IMR-90 (cell line): Measurements from ENCODE around the gene TERC. TPM values are rescaled to one million over a fixed set of nuclear protein-coding genes. Genes with fewer than 3 reads are reported as not detected.

Source experiments
- ATAC-seq: fragments of 200-7000 bp; cut with Tn5 transposase; 2 replicates; pipeline ENCODE4 v1.9.1; 2020; ENCODE audit warnings: low read depth, mild to moderate bottlenecking, moderate library complexity
- BruUV-seq: library from RNA; stranded (reverse); fragments of 400-500 nt; replicated peaks from 2 replicates; lab custom pipeline; 2021; lab: Mats Ljungman, UMichigan
- CTCF ChIA-PET: fragments of 300-600 bp; formaldehyde crosslinking; extraction: SDS; loops from one replicate; lab custom pipeline; 2021; ENCODE audit warnings: antibody characterized with exemption; lab: Yijun Ruan, JAX
- POLR2A ChIA-PET: fragments of 300-600 bp; sonication (Branson Sonifier 250); formaldehyde crosslinking; loops from one replicate; lab custom pipeline; 2022; ENCODE audit warnings: antibody characterized with exemption; ENCODE audit not compliant: unreplicated experiment; lab: Charles Lee
- DNase-seq: peaks from one replicate; pipeline ENCODE4 v3.0.0; 2013
- H2AFZ ChIP-seq: replicated peaks from 2 replicates; pipeline ENCODE3; 2013; ENCODE audit warnings: low read length, mild to moderate bottlenecking; ENCODE audit not compliant: poor library complexity
- H2AK5ac ChIP-seq: 2 replicates; pipeline ENCODE4 v1.6.1; 2013; ENCODE audit warnings: low read depth, low read length, inconsistent platforms
- H2AK9ac ChIP-seq: replicated peaks from 2 replicates; pipeline ENCODE3; 2013; ENCODE audit warnings: mild to moderate bottlenecking, low read depth, low read length, moderate library complexity; ENCODE audit not compliant: poor library complexity
- H2BK120ac ChIP-seq: 2 replicates; pipeline ENCODE4 v1.6.1; 2013; ENCODE audit warnings: low read depth, low read length, inconsistent platforms
- H2BK15ac ChIP-seq: 3 replicates; pipeline ENCODE4 v1.6.1; 2013; ENCODE audit warnings: low read depth, low read length, inconsistent platforms
- H2BK20ac ChIP-seq: 2 replicates; pipeline ENCODE4 v1.6.1; 2013; ENCODE audit warnings: low read depth, mild to moderate bottlenecking, inconsistent platforms, low read length, moderate library complexity
- H2BK5ac ChIP-seq: 2 replicates; pipeline ENCODE4 v1.6.1; 2013; ENCODE audit warnings: mild to moderate bottlenecking, low read depth, low read length, inconsistent platforms; ENCODE audit not compliant: poor library complexity, severe bottlenecking
- H3K14ac ChIP-seq: replicated peaks from 2 replicates; pipeline ENCODE4 v1.6.1; 2013; ENCODE audit warnings: low read depth, low read length, inconsistent platforms
- H3K18ac ChIP-seq: 2 replicates; pipeline ENCODE4 v1.6.1; 2013; ENCODE audit warnings: low read depth, low read length, control low read depth
- H3K23ac ChIP-seq: 2 replicates; pipeline ENCODE4 v1.6.1; 2013; ENCODE audit warnings: low read depth, low read length, inconsistent platforms
- H3K27ac ChIP-seq: 2 replicates; pipeline ENCODE4 v1.5.1; 2013; ENCODE audit warnings: mild to moderate bottlenecking, control low read depth, low read length; ENCODE audit not compliant: insufficient read depth
- H3K27me3 ChIP-seq: 2 replicates; pipeline ENCODE4 v1.6.1; 2013; ENCODE audit warnings: low read length; ENCODE audit not compliant: control insufficient read depth, insufficient read depth
- H3K36me3 ChIP-seq: 2 replicates; pipeline ENCODE4 v1.6.1; 2013; ENCODE audit warnings: low read length, mixed read lengths; ENCODE audit not compliant: control insufficient read depth, insufficient read depth
- H3K4ac ChIP-seq: 2 replicates; pipeline ENCODE4 v1.6.1; 2013; ENCODE audit warnings: low read depth, low read length, inconsistent platforms
- H3K4me1 ChIP-seq: 2 replicates; pipeline ENCODE4 v1.6.1; 2013; ENCODE audit warnings: low read length, mixed read lengths; ENCODE audit not compliant: control insufficient read depth, insufficient read depth
- H3K4me2 ChIP-seq: 2 replicates; pipeline ENCODE4 v1.6.1; 2013; ENCODE audit warnings: low read depth, mild to moderate bottlenecking, control low read depth, low read length, moderate library complexity
- H3K4me3 ChIP-seq: 2 replicates; pipeline ENCODE4 v1.5.1; 2013; ENCODE audit warnings: low read depth, mild to moderate bottlenecking, control low read depth, low read length, moderate library complexity; ENCODE audit not compliant: insufficient read depth
- H3K56ac ChIP-seq: 2 replicates; pipeline ENCODE4 v1.6.1; 2013; ENCODE audit warnings: low read length, inconsistent platforms; ENCODE audit not compliant: insufficient read depth; ENCODE audit errors: extremely low read depth
- H3K79me1 ChIP-seq, 2 experiments: 2 replicates each; pipeline ENCODE4 v1.6.1; 2013; ENCODE audit warnings: low read length in 2 of 2, inconsistent platforms in 1 of 2, low read depth in 1 of 2
- H3K9ac ChIP-seq: 2 replicates; pipeline ENCODE4 v1.6.1; 2013; ENCODE audit warnings: low read depth, low read length, control low read depth
- H3K9me1 ChIP-seq: 2 replicates; pipeline ENCODE4 v1.6.1; 2013; ENCODE audit warnings: low read length, inconsistent platforms; ENCODE audit not compliant: insufficient read depth
- H3K9me3 ChIP-seq: 2 replicates; pipeline ENCODE4 v1.6.1; 2013; ENCODE audit warnings: low read length; ENCODE audit not compliant: control insufficient read depth, insufficient read depth
- H4K20me1 ChIP-seq: 2 replicates; pipeline ENCODE4 v1.6.1; 2013; ENCODE audit warnings: low read length, inconsistent platforms; ENCODE audit not compliant: insufficient read depth
- H4K5ac ChIP-seq: 2 replicates; pipeline ENCODE4 v1.6.1; 2013; ENCODE audit warnings: mild to moderate bottlenecking, low read depth, low read length, control low read depth
- H4K8ac ChIP-seq, 2 experiments: 2 replicates each; pipeline ENCODE4 v1.6.1; 2013; ENCODE audit warnings: low read depth in 2 of 2, low read length in 2 of 2, control low read depth in 1 of 2, inconsistent platforms in 1 of 2
- H4K91ac ChIP-seq: 2 replicates; pipeline ENCODE4 v1.6.1; 2013; ENCODE audit warnings: low read depth, low read length, inconsistent platforms; ENCODE audit not compliant: insufficient read depth
- CEBPB ChIP-seq: IDR thresholded peaks from 2 replicates; pipeline ENCODE4 v1.6.1; 2012; ENCODE audit warnings: low read depth, low read length, improper control_type of control experiment
- CHD1 ChIP-seq: IDR thresholded peaks from 2 replicates; pipeline ENCODE4 v1.6.1; 2012; ENCODE audit warnings: low read depth, low read length, improper control_type of control experiment
- MAZ ChIP-seq: IDR thresholded peaks from 2 replicates; pipeline ENCODE4 v1.6.1; 2012; ENCODE audit warnings: low read depth, mild to moderate bottlenecking, low read length, improper control_type of control experiment, moderate library complexity, borderline replicate concordance
- RFX5 ChIP-seq: IDR thresholded peaks from 2 replicates; pipeline ENCODE4 v1.8.0; 2012; ENCODE audit warnings: low read depth, mild to moderate bottlenecking, low read length, moderate library complexity
- WGBS, 2 experiments: methylation state at CpG; one replicate each; pipeline versions ENCODE4 v1.1.5 to v1.1.7; 2013; ENCODE audit warnings: missing lambda C conversion rate in 2 of 2; ENCODE audit not compliant: insufficient read length in 1 of 2; ENCODE audit errors: extremely low coverage in 2 of 2; 5-methylcytosine and 5-hydroxymethylcytosine counted together
- dilution Hi-C: fragments of 300-500 bp; cut with HindIII; formaldehyde crosslinking; loops from one replicate; pipeline ENCODE4 v1.14.3; 2018; ENCODE audit warnings: low sequenced_read_pairs; ENCODE audit not compliant: unreplicated experiment
- in situ Hi-C: fragments of 300-500 bp; cut with MboI; formaldehyde crosslinking; loops from 3 replicates; pipeline ENCODE4 v1.14.3; 2019; ENCODE audit warnings: low sequenced_read_pairs, inconsistent platforms, mixed read lengths
- intact Hi-C: fragments of 100-400 bp; cut with micrococcal nuclease; formaldehyde crosslinking; loops from 2 replicates; pipeline ENCODE4 v1.10.0; 2022
- polyA plus RNA-seq, 3 experiments: library from polyadenylated mRNA; depleted of rRNA; stranded (reverse); fragments of >200 nt; gene quantifications; 2 replicates each; pipeline ENCODE4 v1.2.3, GENCODE V29; 2012; ENCODE audit warnings: low replicate concordance in 1 of 3
- total RNA-seq: library from RNA; depleted of rRNA; stranded (reverse); fragments of >200 nt; gene quantifications from 2 replicates; pipeline ENCODE4 v1.2.3, GENCODE V29; 2012
- TF ChIP-seq, protein P1 (sequence below): fragments of 150-350 bp; IDR thresholded peaks from 2 replicates; pipeline ENCODE4 v1.6.1; 2017; ENCODE audit warnings: mild to moderate bottlenecking, antibody characterized with exemption, low read length, low read depth
- TF ChIP-seq, protein P2 (sequence below): fragments of 150-350 bp; IDR thresholded peaks from 2 replicates; pipeline ENCODE4 v1.6.1; 2016; ENCODE audit warnings: low read depth, mild to moderate bottlenecking, low read length, moderate library complexity, borderline replicate concordance

Gene TERC
- total and polyA plus RNA-seq, 2 of the 4 experiments (the other 2 are of a cell fraction) = 57.0 TPM; not detected in 1

DNA sequence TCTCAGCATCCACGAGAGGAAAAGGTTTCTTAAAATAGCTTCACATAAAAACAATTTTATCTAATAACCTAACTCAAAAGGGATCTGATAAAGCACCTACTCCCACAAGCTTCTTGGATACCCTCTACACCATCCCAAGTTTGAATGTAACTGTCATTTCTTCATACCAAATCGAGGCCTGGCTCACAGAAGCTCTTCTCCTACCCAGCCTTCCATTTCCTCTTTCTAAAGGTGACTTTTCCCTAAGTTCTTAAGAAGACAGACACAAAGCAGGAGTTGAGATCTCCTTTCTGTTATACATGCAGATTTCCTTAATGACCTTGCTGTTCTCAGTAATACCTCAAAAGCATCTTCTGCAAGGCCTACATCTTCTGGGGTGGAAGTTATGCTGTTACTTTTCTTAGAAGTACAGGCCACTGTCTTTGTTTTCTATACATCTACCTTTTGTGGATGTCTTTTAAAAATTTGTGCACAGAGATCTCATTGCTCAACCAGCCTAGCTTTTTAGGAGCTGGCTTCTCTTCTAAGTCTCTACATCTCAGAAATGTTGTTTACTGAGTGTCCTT lies 44.5 kb upstream of the TERC start:
- TF ChIP-seq CEBPB (no peak), CHD1 (no peak), RFX5 (no peak), MAZ (no peak)
- TF ChIP-seq, protein P1, sequence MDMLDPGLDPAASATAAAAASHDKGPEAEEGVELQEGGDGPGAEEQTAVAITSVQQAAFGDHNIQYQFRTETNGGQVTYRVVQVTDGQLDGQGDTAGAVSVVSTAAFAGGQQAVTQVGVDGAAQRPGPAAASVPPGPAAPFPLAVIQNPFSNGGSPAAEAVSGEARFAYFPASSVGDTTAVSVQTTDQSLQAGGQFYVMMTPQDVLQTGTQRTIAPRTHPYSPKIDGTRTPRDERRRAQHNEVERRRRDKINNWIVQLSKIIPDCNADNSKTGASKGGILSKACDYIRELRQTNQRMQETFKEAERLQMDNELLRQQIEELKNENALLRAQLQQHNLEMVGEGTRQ = no peak
- TF ChIP-seq, protein P2, sequence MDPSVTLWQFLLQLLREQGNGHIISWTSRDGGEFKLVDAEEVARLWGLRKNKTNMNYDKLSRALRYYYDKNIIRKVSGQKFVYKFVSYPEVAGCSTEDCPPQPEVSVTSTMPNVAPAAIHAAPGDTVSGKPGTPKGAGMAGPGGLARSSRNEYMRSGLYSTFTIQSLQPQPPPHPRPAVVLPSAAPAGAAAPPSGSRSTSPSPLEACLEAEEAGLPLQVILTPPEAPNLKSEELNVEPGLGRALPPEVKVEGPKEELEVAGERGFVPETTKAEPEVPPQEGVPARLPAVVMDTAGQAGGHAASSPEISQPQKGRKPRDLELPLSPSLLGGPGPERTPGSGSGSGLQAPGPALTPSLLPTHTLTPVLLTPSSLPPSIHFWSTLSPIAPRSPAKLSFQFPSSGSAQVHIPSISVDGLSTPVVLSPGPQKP = no peak
- no peaks in the 10 kb centered on the region for H4K20me1 ChIP-seq
- H3K18ac ChIP-seq = no peak overlapping the region
- H3K36me3 ChIP-seq = no peaks in the 10 kb centered on the region
- H2AK5ac ChIP-seq = no peak overlapping the region
- H2BK120ac ChIP-seq = no peak overlapping the region
- no peaks in the 10 kb centered on the region for H3K27me3 ChIP-seq
- dilution Hi-C loops = no loop called here
- H2BK15ac ChIP-seq = no peak overlapping the region
- no peak overlapping the region for H3K56ac ChIP-seq
- H2AK9ac ChIP-seq = no peak overlapping the region
- peaks cover 9% of the 10 kb centered on the region for H3K9me1 ChIP-seq
- H3K4ac ChIP-seq = no peak overlapping the region
- intact Hi-C loops = no loop called here
- in situ Hi-C loops = no loop called here
- no peak overlapping the region for H4K91ac ChIP-seq
- no peaks in the 10 kb centered on the region for H3K9me3 ChIP-seq
- H3K4me1 ChIP-seq = peaks cover 3% of the 10 kb centered on the region
- no peak overlapping the region for H3K14ac ChIP-seq
- no peak overlapping the region for H3K4me2 ChIP-seq
- no peak overlapping the region for H4K8ac ChIP-seq
- no peak for ATAC-seq
- H2BK20ac ChIP-seq = no peak overlapping the region
- DNase-seq = no peak
- no peak overlapping the region for H3K23ac ChIP-seq
- no peak overlapping the region for H2BK5ac ChIP-seq
- no peak overlapping the region for H4K5ac ChIP-seq
- peaks cover 0 to 3% of the 10 kb centered on the region in 2 experiments; a peak in 1 of 4 replicates for H3K79me1 ChIP-seq
- no TSS peak for BruUV-seq
- ChIA-PET CTCF (interaction anchor here (0.7 kb wide), 1 partner anchor 970 kb away, joined by 5 read pairs; no protein-coding TSS in a partner anchor), POLR2A (interaction anchor here (0.6 kb wide), 1 partner anchor 273 kb away, joined by 9 read pairs; no protein-coding TSS in a partner anchor)
- no peak overlapping the region for H2AFZ ChIP-seq
- no peak overlapping the region for H3K27ac ChIP-seq
- no peak overlapping the region for H3K4me3 ChIP-seq
- H3K9ac ChIP-seq = no peak overlapping the region
- 100% methylated on average over 1 of the region's 2 CpGs; no CpG with 5 or more reads in 1 of the 2 experiments for WGBS, 2 experiments
